T-helper 9 cell (primary cell): ENCODE results near the gene COL4A1.

Experiments
- DNase-seq: peaks from one replicate; pipeline ENCODE4 v3.0.0-alpha.2; 2020

COL4A1 gene

DNA sequence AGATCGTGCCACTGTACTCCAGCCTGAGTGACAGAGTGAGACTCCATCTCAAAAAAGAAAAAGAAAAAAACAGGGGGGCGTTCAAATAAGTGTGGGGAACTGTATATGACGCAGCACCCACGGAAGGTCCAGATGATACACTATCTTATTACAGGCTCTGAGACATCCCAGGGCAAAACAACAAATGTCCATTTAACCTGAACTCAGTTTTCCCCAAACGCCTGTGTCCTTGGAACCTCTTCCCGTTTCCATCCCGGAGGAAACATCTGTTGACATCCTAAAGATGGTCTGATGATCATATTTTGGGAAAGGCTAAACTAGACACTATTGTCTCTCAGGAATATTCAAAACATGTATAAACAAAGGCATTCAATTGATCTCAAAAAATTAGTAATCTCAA lies 72.4 kb downstream of the COL4A1 start:
- no peak for DNase-seq

- DNase-seq: no peak
Measured at GRCh38 chr13:110233951-110234280, 73.0 kb downstream of the COL4A1 start.

DNA sequence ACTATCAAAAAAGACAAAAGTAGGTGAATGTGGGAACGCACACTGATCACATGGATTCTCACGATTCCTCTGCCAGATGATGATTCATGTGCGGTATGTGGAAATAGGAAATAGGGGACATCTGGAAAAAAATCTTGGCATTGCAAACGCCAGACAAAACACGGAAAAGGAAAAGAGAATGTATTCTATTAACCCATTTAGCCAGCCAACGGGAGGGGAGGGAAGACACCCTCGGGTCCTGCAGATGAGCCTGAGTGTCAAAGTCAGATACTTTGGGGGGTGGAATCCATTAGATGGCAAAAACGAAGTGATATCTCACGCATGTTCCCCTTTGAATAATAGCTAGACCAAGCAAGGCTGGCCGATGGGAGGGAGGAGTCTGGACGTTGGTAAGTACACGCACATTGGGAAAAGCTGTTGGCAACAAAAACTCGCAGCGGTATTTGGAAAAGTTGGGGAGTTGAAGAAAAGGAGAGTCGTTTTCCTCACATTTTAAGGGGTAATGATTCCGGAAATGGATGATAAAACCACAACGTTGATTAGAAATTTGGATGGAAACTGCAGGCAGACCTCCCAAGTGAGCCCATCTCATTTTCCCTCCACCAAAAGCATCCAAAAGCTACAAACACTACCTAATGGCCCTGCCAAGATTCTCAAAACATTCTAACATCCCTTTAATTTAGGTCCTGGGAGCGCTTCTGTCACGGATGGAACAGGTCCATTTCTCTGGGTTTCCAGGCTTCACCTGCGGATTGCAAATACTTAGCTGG lies 73.6 kb downstream of the COL4A1 start:
- no peak for DNase-seq

- DNase-seq: no peak
Measured at GRCh38 chr13:110232756-110233155, 74.2 kb downstream of the COL4A1 start.

DNA sequence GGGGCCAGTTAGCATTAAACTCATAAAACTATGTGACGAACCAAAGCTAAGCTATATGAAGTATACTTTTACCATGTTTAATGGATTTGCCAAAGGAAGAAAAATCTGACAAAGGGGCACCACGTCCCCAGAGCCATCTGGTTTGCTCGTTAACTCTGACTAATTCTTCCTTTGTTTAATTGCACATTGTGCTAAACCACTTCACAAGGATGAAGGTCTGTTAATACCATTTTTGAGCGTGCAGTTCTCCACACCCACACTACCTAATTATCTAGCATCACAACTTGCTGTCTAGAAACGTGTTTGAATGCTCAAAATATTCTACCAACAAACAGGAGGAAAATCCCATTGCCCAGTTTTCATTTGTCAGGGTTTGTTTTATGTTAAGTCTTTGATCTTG lies 74.8 kb downstream of the COL4A1 start:
- DNase-seq: no peak

DNA sequence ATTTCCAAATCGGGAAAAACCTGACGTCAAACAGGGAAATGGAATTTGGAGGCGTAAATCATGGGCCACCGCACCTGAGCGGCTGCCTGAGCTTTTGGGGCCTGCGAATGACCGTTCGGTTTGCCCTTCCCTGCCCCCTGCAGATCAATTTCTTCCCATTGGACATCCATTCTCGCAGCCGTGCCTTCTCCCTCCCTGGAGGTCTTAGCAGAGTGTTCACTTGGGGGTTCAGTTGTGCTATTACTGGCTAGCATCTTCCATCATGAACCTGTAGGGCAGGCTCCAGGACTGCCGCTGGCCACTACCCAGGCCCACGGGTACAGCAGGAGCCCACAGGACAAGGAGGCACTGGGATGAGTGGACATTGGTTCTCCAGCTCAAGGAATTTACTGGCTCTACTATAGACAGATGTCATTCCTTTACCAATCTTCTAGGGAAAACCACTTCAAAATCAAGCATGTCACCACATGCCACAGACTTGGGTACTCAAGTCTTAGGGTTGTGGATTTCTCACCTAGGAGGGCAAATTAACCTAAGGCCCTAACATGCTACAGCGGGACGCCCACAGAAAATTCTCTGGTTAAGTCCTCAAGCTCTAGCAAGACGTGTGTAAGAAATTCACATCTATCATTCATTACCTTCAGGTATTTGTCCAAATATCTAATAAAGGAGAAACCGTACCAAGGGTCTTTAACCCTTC lies 75.5 kb downstream of the COL4A1 start:
- DNase-seq: no peak

DNA sequence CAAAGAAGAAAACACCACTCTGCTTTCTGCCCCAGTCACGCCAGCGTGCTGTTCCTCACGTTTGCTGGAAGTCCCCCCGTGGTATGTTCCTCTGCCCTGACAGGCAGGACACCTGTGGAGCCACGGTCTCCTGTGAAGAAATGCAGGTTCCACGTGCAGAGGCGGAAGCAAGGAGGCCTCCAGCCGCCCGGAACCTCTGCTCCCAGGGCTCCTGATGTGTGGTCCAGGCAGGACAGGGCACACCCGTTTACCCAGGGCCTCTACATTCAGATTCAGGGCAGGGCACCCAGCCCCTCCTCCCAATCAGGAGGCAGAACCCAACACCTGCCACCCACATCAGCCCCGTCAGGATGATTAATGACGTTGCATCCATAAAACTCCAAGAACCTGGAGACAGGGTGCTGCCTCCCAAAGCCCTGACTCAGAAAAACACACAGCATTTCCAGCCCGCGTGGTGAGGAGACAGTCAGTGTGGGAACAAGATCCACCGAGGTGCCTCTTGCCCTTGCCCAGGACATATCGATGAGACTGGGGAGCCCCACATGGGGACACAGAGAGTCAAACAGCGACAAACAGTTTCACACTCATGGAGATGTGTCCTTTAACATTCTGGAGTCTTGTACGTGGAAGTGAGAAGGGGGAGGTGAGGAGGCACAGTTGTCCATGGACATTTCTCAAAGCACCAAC lies 76.2 kb downstream of the COL4A1 start:
- DNase-seq: no peak

DNA sequence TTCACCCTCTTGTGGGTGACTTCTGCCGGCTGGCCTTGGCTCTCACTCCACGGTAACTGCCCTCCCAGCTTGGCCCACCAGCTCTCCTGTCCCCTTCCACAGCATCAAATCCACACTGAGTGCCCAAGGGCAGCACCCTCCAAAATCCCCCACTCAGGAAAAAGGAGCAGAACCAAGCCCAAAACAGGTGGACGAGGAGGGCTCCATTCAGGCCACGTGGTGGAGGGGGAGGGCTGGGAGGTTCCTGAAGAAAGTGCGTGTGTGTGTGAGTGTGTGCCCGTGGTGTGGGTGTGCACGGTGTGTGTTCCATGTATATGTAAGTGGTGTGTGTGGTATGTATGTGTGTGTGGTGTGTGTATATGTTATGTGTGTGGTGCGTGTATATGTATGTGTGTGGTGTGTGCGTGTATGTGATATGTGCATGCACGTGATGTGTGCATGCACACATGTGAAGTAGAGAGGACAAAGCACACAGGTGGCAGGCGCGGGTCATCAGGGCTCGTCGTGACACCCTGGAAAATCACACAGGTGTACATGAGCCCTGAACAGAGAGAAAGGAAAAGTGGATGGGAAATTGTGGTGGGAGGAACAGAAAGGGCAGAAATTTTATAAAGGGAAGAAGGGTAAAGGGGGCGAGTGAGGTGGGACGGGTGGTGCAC lies 76.9 kb downstream of the COL4A1 start:
- DNase-seq: no peak

- DNase-seq: no peak
Measured at GRCh38 chr13:110228936-110229904, 77.7 kb downstream of the COL4A1 start.

- no peak for DNase-seq
Measured at GRCh38 chr13:110227864-110228643, 78.9 kb downstream of the COL4A1 start.

DNA sequence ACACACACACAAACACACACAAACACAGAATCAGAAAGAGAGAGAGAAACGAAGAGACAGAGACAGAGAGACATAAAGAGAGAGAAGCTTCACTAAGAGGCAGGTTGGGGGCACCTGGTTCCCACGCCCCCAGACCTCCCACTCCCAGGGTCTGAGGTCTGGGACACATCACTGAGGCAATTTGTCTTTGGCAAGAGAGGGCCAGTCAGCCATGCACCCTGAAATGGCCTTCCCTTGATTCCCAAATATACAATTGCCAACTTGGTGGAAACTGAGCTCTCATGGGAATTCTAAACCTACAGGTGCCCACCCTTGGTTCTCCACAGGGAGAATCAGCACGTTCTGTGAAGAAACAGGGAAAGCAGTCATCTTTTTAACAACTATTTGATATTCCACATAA lies 79.5 kb downstream of the COL4A1 start:
- DNase-seq: no peak

DNA sequence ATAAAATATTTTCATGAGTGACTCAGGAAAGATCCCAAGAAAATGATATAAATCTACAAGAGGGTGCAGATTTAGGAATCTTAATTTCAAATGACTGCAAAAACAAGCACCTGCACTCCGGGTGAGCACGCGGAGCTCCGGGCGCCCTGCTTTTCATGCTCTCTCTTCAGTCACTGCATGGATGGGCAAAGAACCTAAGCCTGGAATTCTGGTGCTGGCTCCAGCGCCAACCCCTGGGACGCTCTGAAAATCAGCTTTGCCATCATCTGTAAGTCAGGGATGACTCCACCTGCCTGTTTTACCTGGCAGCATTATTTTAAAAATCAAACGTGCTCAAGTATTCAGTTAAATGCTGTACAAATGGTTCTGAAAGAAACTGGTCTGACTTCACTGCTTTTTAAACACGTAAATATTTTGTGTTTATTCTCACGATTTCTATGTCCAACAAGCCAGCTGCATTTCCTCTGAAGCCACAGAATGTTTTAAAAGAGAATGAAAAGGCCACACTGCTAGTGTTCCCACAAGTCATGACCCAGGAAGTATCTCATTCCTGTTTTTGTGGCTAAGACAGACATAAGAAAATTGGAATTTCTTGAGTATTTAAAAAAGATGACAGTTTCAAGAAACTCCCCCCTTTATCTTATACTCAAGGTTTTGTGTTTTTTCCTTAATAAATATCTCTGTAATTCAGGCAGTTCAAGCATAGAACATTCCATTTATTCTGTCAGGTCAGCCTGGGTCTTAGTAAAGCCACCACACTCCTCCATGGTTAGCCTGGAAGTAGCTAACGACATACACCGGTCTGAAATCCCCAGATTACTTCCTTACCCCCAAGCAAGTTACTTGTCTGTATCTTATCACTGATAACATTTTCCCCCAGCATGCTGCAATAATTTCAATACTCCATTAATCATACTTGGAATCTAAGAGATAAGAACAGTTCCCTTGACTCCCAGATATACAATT lies 81.1 kb downstream of the COL4A1 start:
- DNase-seq: no peak

- no peak for DNase-seq
Measured at GRCh38 chr13:110225003-110225402, 82.0 kb downstream of the COL4A1 start.

DNA sequence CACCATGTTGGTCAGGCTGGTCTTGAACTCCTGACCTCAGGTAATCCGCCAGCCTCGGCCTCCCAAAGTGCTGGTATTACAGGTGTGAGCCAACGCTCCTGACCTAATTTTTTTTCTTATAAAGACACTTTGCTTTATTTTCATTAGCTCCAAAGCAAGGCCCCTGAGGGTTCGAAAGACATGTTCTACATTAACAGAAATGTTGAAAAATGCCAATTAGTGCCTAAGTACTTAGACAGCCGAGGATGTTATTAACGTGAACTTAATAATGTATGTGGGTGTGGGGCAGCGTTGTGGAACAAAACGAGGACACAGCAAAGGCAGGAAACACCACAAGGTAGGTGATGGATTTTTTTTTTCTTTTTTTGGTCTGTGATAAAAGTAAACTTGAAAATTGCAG lies 82.4 kb downstream of the COL4A1 start:
- DNase-seq: no peak

DNA sequence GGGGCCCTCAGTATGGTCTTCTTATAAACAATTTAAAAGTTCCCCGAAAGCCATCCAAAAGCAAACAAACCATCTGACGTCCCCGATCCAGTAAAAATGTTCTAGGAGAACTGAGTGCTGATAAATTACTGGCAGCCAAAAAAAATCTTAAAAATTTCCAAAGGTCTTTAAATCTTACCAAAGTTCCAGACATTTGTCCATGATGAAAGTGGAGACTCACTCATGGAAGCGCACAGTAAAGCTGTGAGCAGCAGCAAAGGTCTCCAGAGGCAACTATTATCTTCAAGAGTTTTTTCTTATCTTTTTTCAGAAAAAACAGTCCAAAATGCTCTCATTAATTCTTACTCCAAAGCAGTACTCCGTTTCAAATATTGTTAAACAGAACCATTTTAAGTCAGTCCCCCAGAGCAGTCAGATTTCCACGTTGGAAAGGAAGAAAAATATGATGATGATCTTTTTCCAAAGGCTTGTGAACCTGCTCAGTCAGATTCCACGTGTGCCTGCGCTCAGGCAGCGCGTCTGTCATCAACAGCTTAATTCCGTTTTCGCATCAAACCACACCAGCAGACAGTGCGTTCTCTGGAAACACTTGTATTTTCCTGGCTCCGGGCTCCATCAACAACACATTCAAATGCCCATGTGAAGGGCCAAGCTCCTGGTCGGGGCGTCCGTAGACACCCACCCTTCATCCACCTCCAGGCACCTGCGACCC lies 85.4 kb downstream of the COL4A1 start:
- no peak for DNase-seq

DNA sequence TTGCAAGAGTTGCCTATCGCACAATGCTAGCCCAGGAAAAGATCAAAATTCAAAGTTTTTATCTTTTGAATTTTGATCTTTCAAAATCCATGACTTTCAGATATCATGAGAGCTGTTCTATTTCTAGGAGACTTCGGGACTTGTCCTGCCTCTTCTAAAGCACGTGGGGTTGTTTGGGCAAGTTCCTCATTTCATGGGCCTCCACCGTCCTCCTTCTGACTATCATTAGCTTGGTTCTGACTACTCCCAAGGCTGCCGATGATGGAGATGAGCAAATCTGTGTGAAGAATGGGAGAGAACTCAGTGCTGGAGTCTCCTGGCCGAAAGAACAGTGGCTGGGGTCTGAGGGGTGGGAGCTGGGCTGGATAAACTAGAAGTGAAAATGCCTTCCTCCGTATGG lies 86.5 kb downstream of the COL4A1 start:
- DNase-seq: no peak

DNA sequence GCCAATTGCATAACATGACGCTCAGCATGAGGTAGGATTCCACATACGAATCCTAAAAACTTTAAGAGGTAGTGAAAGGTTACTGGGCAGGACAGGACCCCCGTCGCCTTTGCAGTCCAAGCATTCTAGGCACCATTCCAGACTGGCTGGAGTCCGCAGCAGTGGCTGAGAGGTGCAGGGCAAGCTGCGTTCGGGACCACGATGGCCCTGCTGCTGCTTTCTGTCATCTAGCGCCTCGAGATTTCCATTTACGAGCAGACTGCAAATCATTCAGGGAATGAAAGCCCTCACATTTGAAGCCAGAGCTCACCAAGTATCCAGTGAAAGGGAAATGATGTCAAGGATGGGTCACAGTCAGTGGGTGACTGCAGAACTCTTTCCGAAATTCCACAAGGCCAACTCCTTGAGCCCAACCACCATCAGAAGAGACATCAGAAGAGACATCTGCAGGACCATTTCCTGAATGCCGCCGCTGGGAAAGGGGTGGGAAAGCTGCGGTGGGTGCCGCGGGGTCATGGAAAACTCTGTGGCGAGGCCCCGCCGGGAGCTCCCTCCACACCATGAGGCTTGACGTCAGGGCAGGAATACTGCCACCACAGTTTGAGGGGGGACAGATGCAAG lies 88.3 kb downstream of the COL4A1 start:
- no peak for DNase-seq

DNA sequence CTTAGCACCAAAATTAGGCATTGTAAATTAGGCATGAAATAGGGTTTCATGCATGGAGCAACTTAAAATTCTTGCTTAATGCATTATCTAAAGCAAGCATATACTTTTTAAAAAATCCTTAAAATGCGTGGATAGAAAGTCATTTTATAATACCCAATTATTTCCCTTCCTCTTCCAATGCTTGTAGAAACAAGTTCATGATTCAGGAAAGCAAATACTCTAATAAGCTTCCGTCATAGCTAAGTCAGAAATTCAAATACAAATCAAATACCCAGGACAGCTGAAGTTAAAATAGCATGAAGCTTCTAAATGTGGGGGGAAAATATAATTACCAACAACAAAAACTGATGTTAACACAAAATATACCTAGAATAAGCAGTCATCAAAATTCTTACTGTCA lies 89.1 kb downstream of the COL4A1 start:
- no peak for DNase-seq

GRCh38 chr13:110217085-110217484 lies 89.9 kb downstream of the COL4A1 start:
- DNase-seq: no peak
